GM21360 (cell line): ENCODE measurements around the gene DMXL2.
"Not testable (repeated sequence)": the region's sequence is repeated elsewhere in the genome, so short reads cannot be mapped to it uniquely, and the experiment has no call there.

ENCODE experiments used
- ATAC-seq: cut with Tn5 transposase; IDR thresholded peaks from one replicate; pipeline ENCODE4 v1.9.1; 2021; ENCODE audit warnings: mild to moderate bottlenecking, moderate library complexity; ENCODE audit not compliant: unreplicated experiment

DMXL2 gene

GRCh38 chr15:51622604-51623370 lies at the start of gene DMXL2:
TSS of gene DMXL2 (minus strand) at chr15:51622771. CDS start at chr15:51622545, 226 bp downstream.
- ATAC-seq, result peak; percentile 31

- ATAC-seq, result no peak
These were observed 49.6 kb upstream of the DMXL2 start for GRCh38 chr15:51672155-51672687.

GRCh38 chr15:51669381-51669780 lies 46.8 kb upstream of the DMXL2 start:
- no peak for ATAC-seq

- no peak for ATAC-seq
These were observed 45.9 kb upstream of the DMXL2 start for GRCh38 chr15:51668446-51668845.

- ATAC-seq, result no peak
These were observed 44.9 kb upstream of the DMXL2 start for GRCh38 chr15:51667478-51667877.

- ATAC-seq, result no peak
These were observed 38.5 kb upstream of the DMXL2 start for GRCh38 chr15:51661072-51661471.

- no peak for ATAC-seq
These were observed 36.1 kb upstream of the DMXL2 start for GRCh38 chr15:51658664-51659063.

GRCh38 chr15:51655401-51656057 lies 33.0 kb upstream of the DMXL2 start:
- ATAC-seq, result not testable (repeated sequence)

GRCh38 chr15:51652084-51652668 lies 29.6 kb upstream of the DMXL2 start:
- ATAC-seq, result no peak

- no peak for ATAC-seq
These were observed 27.3 kb upstream of the DMXL2 start for GRCh38 chr15:51649659-51650521.

- not testable (repeated sequence) for ATAC-seq
These were observed 26.1 kb upstream of the DMXL2 start for GRCh38 chr15:51648643-51649042.

- not testable (repeated sequence) for ATAC-seq
These were observed 25.5 kb upstream of the DMXL2 start for GRCh38 chr15:51648101-51648500.

- no peak for ATAC-seq
These were observed 24.6 kb upstream of the DMXL2 start for GRCh38 chr15:51647128-51647562.

- no peak for ATAC-seq
These were observed 20.1 kb upstream of the DMXL2 start for GRCh38 chr15:51642696-51643095.

- no peak for ATAC-seq
These were observed 19.0 kb upstream of the DMXL2 start for GRCh38 chr15:51641490-51642130.

GRCh38 chr15:51634591-51635198 lies 12.1 kb upstream of the DMXL2 start:
- no peak for ATAC-seq

GRCh38 chr15:51629612-51630011 lies 7.0 kb upstream of the DMXL2 start:
- no peak for ATAC-seq

- ATAC-seq, result no peak
These were observed 2.7 kb upstream of the DMXL2 start for GRCh38 chr15:51625236-51625635.

GRCh38 chr15:51624022-51624421 lies 1.5 kb upstream of the DMXL2 start:
- ATAC-seq, result no peak
